COLO668 (cell line): Measurements from ENCODE around the gene DUS3L.
"Not testable (repeated sequence)": the region's sequence is repeated elsewhere in the genome, so short reads cannot be mapped to it uniquely, and the experiment has no call there.

ENCODE experiments used
- DNase-seq: peaks from one replicate; lab custom pipeline; 2025; ENCODE audit not compliant: unreplicated experiment; lab: John Stamatoyannopoulos, UW

Gene DUS3L

DNA sequence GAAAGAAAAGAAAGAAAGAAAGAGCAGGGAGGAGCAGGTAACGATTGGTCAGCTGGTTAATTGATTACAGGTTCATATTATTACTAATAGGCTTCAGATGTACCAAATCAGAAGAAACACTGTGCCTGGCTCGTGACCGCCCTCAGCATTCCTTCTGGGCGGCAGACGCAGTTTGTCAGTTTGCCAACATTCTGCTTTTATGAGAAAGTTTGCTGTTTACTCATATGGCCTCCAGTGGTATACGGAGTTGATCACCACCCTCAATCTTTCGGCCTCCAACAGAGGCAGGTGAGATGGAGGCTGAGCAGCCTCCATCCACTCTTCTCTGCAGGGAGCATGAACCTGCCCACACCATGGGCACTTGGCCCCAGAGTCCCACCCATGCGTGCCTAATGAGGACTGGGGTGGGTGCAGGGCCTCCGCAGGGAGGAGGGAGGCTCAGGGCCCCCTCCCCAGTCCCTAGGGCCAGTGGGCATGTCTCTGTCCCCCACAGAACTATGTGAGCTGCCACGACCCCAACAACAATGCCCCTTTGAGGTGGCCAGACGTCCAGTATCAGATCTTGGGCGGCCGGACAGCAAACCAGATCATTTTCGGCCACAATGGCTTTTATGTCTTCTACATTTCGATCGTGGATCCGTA is 15.2 kb downstream of the DUS3L start:
- DNase-seq, result no peak

DNA sequence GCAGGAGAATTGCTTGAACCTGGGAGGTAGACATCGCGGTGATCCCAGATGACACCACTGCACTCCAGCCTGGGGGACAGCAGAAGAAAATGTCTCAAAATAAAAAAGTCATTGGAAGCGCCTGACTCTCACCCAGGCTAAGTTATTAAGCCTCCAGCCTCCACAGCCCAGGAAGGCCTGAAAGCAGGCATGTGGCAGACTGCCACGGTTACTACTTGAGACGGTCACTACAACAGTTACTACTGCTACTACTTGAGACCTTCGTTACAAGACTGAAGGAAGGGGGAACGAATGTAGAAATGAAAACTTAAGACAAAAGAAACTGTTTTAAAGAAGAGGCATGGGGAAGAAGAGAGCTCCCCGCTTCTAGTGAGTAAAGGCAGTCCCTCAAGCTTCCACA is 16.0 kb downstream of the DUS3L start:
- DNase-seq, result no peak

DNA sequence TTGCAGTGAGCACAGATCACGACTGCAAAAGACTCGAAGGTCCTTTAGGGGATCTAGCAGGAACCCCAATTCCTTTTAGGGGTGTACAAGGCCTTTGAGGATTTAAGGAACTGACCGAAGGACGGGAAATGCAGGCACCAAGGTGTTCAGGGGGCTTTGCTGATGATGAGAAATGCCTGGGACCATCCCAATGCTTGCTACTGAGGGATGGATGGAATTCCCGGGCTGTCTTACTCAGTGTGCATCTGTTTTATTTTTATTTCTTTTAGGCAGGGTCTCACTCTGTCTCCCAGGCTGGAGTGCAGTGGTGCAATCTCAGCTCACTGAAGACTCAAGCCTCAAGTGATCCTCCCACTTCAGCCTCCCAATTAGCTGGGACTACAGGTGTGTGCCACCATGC is 17.7 kb downstream of the DUS3L start:
- no peak for DNase-seq

DNA sequence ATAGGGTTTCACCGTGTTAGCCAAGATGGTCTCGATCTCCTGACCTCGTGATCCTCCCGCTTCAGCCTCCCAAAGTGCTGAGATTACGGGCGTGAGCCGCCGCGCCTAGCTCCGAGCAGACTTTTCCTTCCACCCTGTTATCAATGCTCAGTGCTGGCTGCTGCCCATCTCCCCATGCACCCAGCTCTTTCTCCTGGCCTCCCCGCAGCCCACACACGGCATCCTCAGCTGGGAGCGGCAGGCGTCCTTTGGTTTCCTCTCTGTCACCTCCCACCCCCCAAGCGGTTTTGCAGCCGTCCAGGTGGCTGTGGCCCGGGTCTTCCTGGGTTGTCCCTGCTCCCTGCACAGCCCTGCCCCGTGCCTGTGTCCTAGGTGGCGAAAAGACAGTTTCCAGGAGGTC is 18.5 kb downstream of the DUS3L start:
- no peak for DNase-seq

DNA sequence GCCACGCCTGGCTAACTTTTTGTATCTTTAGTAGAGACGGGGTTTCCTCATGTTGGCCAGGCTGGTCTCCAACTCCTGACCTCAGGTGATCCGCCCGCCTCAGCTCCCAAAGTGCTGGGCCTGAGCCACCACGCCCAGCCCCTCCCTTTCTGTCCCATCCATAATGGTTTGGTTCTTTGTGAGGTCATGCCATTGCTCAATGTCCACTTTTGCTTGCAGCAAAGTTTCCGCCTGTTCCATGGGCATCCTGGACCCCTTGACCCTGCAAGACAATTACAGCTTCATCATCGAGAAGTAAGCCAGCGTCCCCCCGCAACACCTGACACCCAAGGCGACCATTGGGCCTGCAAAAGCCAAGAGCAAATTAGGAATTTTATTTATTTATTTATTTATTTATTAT is 23.0 kb downstream of the DUS3L start:
- no peak for DNase-seq

DNA sequence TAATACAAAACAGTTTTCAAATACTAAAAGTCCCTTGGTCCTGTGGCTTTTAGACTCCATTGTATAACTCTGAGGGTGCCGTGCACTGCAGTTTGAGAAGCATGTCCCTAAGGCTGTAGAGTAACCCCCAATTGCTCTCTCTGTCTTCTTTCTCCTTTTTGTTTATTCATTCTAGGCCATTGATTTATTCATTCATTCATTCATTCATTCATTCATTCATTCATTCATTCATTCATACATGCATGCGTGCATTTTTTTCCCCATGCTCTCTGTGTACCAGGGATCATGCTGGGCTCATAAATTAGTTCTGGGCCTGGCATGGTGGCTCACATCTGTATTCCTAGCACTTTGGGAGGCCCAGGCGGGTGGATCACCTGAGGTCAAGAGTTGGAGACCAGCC is 25.7 kb downstream of the DUS3L start:
- no peak for DNase-seq

DNA sequence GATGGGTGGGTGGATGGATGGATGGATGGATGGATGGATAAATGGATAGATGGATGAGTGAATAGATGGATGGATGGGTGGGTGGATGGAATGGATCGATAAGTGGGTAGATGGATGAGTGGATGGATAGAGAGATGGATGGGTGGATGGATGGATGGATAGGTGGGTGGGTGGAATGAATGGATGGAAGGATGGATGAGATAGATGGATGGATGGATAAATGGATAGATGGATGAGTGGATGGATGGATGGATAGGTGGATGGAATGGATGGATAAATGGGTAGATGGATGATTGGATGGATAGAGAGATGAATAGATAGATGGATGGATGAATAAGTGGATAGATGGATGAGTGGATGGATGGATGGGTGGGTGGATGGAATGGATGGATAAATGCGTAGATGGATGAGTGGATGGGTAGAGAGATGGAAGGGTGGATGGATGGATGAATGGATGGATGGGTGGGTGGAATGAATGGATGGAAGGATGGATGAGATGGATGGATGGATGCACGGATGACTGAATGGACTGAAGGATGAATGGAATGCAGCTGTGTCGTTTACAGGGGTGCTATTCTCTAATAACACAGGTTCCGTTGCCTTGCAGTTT is 28.2 kb downstream of the DUS3L start:
- no peak for DNase-seq

DNA sequence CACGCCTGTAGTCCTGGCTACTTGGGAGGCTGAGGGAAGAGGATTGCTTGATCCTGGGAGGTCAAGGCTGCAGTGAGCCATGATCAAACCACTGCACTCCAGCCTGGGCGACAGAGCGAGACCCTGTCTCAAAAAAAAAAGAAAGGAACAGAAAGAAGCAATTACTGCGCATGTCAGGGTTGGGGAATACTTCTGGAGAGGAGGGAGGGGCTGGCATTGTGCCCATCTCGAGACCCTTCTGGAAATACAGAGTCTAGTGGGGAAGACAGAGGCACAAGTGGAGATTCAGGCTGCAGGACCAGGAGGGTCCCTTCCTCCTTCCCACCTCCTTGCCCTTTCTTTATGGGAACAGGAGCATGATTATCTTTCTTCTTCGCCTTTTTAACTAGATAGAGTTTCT is 37.2 kb downstream of the DUS3L start:
- DNase-seq, result no peak

DNA sequence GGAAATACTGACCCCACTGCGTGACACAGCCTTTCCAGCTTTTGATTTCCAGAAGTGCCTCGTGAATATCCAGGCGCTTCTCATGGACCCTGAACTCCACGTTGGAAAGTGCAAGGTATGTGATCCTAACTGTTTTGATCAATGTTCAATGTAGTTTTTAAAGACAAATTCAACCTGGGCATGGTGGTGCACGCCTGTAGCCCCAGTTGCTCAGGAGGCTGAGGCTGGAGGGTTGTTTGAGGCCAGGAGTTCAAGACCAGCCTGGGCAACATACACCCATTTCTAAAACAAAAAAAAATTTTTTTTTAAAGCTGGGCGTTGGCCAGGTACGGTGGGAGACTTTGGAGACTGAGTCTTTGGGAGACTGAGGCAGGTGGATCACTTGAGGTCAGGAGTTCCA is 39.3 kb downstream of the DUS3L start:
- DNase-seq, result no peak

DNA sequence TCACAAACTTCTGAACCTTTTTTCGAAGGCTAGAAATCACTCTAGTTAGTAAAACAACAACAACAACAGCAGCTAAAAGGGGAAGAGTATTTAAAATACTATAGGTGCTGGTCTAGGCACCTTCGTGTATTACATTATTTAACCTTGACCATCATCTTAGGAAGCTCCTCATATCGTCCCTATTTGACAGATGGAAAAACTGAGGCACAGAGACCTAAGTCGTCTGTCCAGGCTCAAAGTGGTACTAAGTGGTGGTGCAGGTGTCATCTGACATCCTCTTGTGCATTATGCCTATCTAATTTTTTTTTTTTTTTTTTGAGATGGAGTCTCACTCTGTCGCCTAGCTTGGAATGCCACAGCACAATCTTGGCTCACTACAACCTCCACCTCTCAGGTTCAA is 41.5 kb downstream of the DUS3L start:
- no peak for DNase-seq

DNA sequence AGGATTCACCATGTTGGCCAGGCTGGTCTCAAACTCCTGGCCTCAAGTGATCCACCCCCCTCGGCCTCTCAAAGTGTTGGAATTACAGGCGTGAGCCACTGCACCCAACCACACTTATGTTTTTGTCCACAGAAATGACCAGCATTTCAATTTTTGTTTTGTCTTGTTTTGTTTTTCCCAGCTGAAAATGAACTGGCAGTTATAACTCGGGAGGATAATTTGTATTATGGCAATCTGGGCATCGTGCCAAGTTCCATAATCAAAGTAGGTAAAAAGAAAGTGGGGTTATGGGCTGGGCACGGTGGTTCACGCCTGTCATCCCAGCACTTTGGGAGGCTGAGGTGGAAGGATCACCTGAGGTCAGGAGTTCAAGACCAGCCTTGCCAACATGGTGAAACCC is 42.0 kb downstream of the DUS3L start:
- DNase-seq, result peak; percentile 13

DNA sequence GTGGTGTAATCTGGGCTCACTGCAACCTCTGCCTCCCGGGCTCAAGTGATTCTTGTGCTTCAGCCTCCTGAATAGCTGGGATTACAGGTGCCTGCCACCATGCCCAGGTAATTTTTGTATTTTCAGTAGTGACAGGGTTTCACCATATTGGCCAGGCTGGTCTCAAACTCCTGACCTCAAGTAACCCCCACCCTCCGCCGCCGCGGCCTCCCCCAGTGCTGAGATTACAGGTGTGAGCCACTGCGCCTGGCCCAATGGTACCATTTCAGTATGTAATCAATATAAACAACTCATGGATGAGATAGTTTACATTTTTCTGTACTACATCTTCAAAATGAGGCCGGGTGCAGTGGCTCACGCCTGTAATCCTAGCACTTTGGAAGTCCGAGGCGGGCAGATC is 46.0 kb downstream of the DUS3L start:
- DNase-seq, result not testable (repeated sequence)

DNA sequence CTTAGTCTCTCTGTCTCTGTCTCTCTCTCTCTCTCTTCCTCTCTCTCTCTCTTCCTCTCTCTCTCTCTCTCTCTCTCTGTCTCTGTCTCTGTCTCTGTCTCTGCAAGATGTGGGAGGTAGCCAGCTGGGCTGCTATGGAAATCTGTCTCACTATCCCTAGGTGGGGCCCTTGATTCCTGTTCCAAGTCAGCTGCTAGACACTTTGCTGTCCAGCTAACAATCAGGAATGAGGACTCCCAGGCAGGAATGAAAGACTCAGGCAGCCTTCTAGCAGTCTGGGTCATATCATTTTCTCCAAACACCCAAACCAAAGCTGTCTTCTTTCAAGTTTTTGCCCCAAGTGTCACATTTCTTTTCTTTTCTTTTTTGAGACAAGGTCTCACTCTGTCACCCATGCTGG is 47.3 kb downstream of the DUS3L start:
- no peak for DNase-seq

DNA sequence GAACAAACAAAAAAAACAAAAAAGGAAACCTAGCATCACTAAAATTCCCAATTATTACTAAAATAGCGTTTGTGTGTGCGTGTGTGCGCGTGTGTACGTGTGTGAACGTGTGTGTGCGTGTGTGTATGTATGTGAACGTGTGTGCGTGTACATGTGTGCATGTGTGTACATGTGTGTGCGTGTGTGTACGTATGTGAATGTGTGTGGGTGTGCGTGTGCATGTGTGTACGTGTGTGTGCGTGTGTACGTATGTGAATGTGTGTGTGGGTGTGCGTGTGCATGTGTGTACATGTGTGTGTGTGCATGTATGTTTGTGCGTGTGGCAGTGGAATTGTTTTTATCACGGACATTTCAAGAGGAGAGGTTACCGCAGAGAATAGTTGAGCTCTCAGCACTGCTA is 48.9 kb downstream of the DUS3L start:
- no peak for DNase-seq

DNA sequence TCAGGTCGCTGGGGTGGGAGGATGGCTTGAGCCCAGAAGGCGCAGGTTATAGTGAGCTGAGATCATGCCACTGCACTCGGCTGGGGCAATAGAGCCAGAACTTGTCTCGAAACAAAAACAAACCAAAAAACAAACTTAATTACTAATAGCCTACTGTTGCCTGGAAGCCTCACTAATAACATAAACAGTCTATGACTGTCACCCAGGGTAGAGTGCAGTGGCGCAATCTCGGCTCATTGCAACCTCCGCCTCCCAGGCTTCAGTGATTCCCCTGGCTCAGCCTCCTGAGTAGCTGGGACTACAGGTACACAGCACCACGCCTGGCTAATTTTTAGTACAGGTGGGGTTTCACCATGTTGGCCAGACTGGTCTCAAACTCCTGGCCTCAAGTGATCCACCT is 52.5 kb downstream of the DUS3L start:
- no peak for DNase-seq
